GM12878 (cell line): ENCODE results near the gene SLC17A7. TPM values are rescaled to one million over a fixed set of nuclear protein-coding genes. Genes with fewer than 3 reads are reported as not detected.

Experiments used
- ATAC-seq: fragments of 200-7000 bp; cut with Tn5 transposase; 3 replicates; pipeline ENCODE4 v1.9.1; 2020; ENCODE audit warnings: mild to moderate bottlenecking, moderate library complexity
- BruUV-seq: library from RNA; stranded (reverse); fragments of 400-500 nt; replicated peaks from 2 replicates; lab custom pipeline; 2021; lab: Mats Ljungman, UMichigan
- CTCF ChIA-PET: fragments of 300-600 bp; sonication (Branson Sonifier 250); formaldehyde crosslinking; extraction: SDS; loops from one replicate; lab custom pipeline; 2021; ENCODE audit warnings: inconsistent platforms; lab: Yijun Ruan, JAX
- POLR2A ChIA-PET: fragments of 350-600 bp; formaldehyde crosslinking; extraction: SDS; loops from one replicate; lab custom pipeline; 2021; ENCODE audit warnings: inconsistent platforms; lab: Charles Lee
- RAD21 ChIA-PET: fragments of 300-600 bp; sonication (Branson Sonifier 250); formaldehyde crosslinking; loops from one replicate; lab custom pipeline; 2023; ENCODE audit warnings: antibody characterized with exemption; ENCODE audit not compliant: unreplicated experiment; lab: Charles Lee
- SMC1A ChIA-PET: fragments of 300-600 bp; sonication (Branson Sonifier 250); formaldehyde crosslinking; loops from one replicate; lab custom pipeline; 2023; ENCODE audit not compliant: unreplicated experiment, uncharacterized antibody; lab: Charles Lee
- DNase-seq: peaks from one replicate; pipeline ENCODE4 v3.0.0-alpha.2; 2011; ENCODE audit warnings: low read depth, low spot score
- FAIRE-seq: peaks from 3 replicates; lab custom pipeline; 2011; peaks lifted over from hg19 to GRCh38; lab: Jason Lieb, UNC
- H2AFZ ChIP-seq: 2 replicates; pipeline ENCODE4 v1.6.0; 2011; ENCODE audit warnings: low read depth, low read length, control low read depth; ENCODE audit not compliant: control insufficient read depth
- H3K27ac ChIP-seq: 2 replicates; pipeline ENCODE4 v1.5.1; 2011; ENCODE audit warnings: control low read depth; ENCODE audit not compliant: control insufficient read depth, insufficient read depth
- H3K27me3 ChIP-seq, 2 experiments: replicated peaks in 1 of 2; 2 replicates each; pipeline versions ENCODE4 v1.6.0 to v1.6.1; 2011; ENCODE audit warnings: low read length in 1 of 2; ENCODE audit not compliant: control insufficient read depth in 2 of 2, insufficient read depth in 2 of 2
- H3K36me3 ChIP-seq, 2 experiments: 2 replicates each; pipeline ENCODE4 v1.5.1; 2011; ENCODE audit warnings: low read length in 1 of 2; ENCODE audit not compliant: control insufficient read depth in 2 of 2, insufficient read depth in 2 of 2
- H3K4me1 ChIP-seq: 2 replicates; pipeline ENCODE4 v1.6.1; 2011; ENCODE audit warnings: mild to moderate bottlenecking, low read length, moderate library complexity, mixed read lengths; ENCODE audit not compliant: control insufficient read depth, insufficient read depth
- H3K4me2 ChIP-seq: 2 replicates; pipeline ENCODE4 v1.6.0; 2011; ENCODE audit warnings: control low read depth; ENCODE audit not compliant: control insufficient read depth, insufficient read depth
- H3K4me3 ChIP-seq: fragments of 200-600 bp; sonication (generic); 2 replicates; pipeline ENCODE4 v1.5.1; 2016
- H3K79me2 ChIP-seq: 2 replicates; pipeline ENCODE4 v1.6.0; 2011; ENCODE audit warnings: low read length; ENCODE audit not compliant: control insufficient read depth, insufficient read depth
- H3K9ac ChIP-seq: 2 replicates; pipeline ENCODE4 v1.8.0; 2011; ENCODE audit warnings: low read length, control low read depth, mixed read lengths; ENCODE audit not compliant: control insufficient read depth, insufficient read depth
- H3K9me3 ChIP-seq: replicated peaks from 3 replicates; pipeline ENCODE4 v1.5.1; 2011; ENCODE audit warnings: mild to moderate bottlenecking, low read length; ENCODE audit not compliant: control insufficient read depth, insufficient read depth
- H4K20me1 ChIP-seq: 2 replicates; pipeline ENCODE4 v1.6.0; 2011; ENCODE audit not compliant: control insufficient read depth, insufficient read depth
- ATF2 ChIP-seq: IDR thresholded peaks from 2 replicates; pipeline ENCODE4 v1.6.1; 2012; ENCODE audit warnings: low read length, inconsistent platforms
- CBX5 ChIP-seq: sonication (generic); IDR thresholded peaks from 2 replicates; pipeline ENCODE4 v1.6.1; 2016; ENCODE audit warnings: low read depth, moderate library complexity, mild to moderate bottlenecking, inconsistent platforms
- CREM ChIP-seq: IDR thresholded peaks from 2 replicates; pipeline ENCODE4 v1.6.1; 2014; ENCODE audit warnings: antibody characterized with exemption, low read depth
- ESRRA ChIP-seq: IDR thresholded peaks from 2 replicates; pipeline ENCODE4 v1.6.1; 2012; ENCODE audit warnings: mild to moderate bottlenecking, low read length, improper control_type of control experiment
- FOS ChIP-seq: IDR thresholded peaks from 3 replicates; pipeline ENCODE4 v1.6.1; 2011; ENCODE audit warnings: borderline replicate concordance; ENCODE audit not compliant: insufficient read length; ENCODE audit errors: extremely low read depth
- FOXK2 ChIP-seq: fragments of 450-650 bp; IDR thresholded peaks from 2 replicates; pipeline ENCODE4 v1.6.1; 2017; ENCODE audit warnings: mild to moderate bottlenecking, moderate library complexity
- HCFC1 ChIP-seq: fragments of 150-350 bp; IDR thresholded peaks from 2 replicates; pipeline ENCODE4 v1.6.1; 2014; ENCODE audit warnings: low read length
- JUNB ChIP-seq: IDR thresholded peaks from 2 replicates; pipeline ENCODE4 v1.6.1; 2016; ENCODE audit warnings: antibody characterized with exemption, mild to moderate bottlenecking
- KLF5 ChIP-seq: fragments of 450-650 bp; IDR thresholded peaks from 2 replicates; pipeline ENCODE4 v1.6.1; 2014; ENCODE audit warnings: mild to moderate bottlenecking; ENCODE audit not compliant: partially characterized antibody
- MAX ChIP-seq: IDR thresholded peaks from 2 replicates; pipeline ENCODE4 v1.6.1; 2012; ENCODE audit warnings: low read depth, low read length, improper control_type of control experiment
- MTA3 ChIP-seq: IDR thresholded peaks from 2 replicates; pipeline ENCODE4 v1.6.1; 2012; ENCODE audit warnings: low read length, inconsistent platforms, borderline replicate concordance
- NRF1 ChIP-seq: conservative IDR thresholded peaks from 2 replicates; pipeline ENCODE4 v1.6.1; 2011; ENCODE audit warnings: mild to moderate bottlenecking, low read depth, low read length, improper control_type of control experiment
- RELA ChIP-seq: fragments of 450-650 bp; IDR thresholded peaks from 2 replicates; pipeline ENCODE4 v1.8.0; 2014; ENCODE audit warnings: borderline replicate concordance; ENCODE audit not compliant: partially characterized antibody
- SIX5 ChIP-seq: IDR thresholded peaks from 2 replicates; pipeline ENCODE4 v1.6.1; 2011; ENCODE audit warnings: mild to moderate bottlenecking, low read depth, low read length, moderate library complexity; ENCODE audit not compliant: severe bottlenecking
- STAT3 ChIP-seq: IDR thresholded peaks from 2 replicates; pipeline ENCODE4 v1.6.1; 2011; ENCODE audit warnings: low read depth, low read length, improper control_type of control experiment
- YY1 ChIP-seq: IDR thresholded peaks from 2 replicates; pipeline ENCODE4 v1.6.1; 2011; ENCODE audit warnings: low read depth, mild to moderate bottlenecking, low read length
- ZNF207 ChIP-seq: fragments of 450-650 bp; IDR thresholded peaks from 2 replicates; pipeline ENCODE4 v1.6.1; 2014; ENCODE audit warnings: antibody characterized with exemption, mild to moderate bottlenecking, borderline replicate concordance
- ZNF384 ChIP-seq: IDR thresholded peaks from 2 replicates; pipeline ENCODE4 v1.6.1; 2012; ENCODE audit warnings: low read depth, mild to moderate bottlenecking, low read length, improper control_type of control experiment, borderline replicate concordance
- WGBS: methylation state at CpG from one replicate; pipeline ENCODE4 v1.1.6; 2016; ENCODE audit warnings: low lambda C conversion rate; ENCODE audit not compliant: insufficient replicate concordance, insufficient coverage; ENCODE audit errors: missing lambda C conversion rate; 5-methylcytosine and 5-hydroxymethylcytosine counted together
- in situ Hi-C: fragments of 300-500 bp; cut with MboI; formaldehyde crosslinking; loops from 9 replicates; pipeline ENCODE4 v1.14.3; 2018; ENCODE audit warnings: mixed read lengths
- intact Hi-C: fragments of 100-400 bp; cut with micrococcal nuclease; formaldehyde crosslinking; loops from one replicate; pipeline ENCODE4 v1.14.2; 2022; ENCODE audit not compliant: unreplicated experiment
- polyA plus RNA-seq, 11 experiments: library from polyadenylated mRNA; depleted of rRNA in 4 of 11; unstranded in 6 of 11; stranded (reverse) in 5 of 11; fragments of >200 nt; fragmentation: Nextera tagmentation in 4 of 11; fragmentation: Illumina TruSeq in 1 of 11; extraction: Ambion mirVana in 4 of 11; extraction: Trizol in 1 of 11; gene quantifications; 1 replicate in 1 of 11; 2 replicates in 10 of 11; pipeline versions ENCODE4 v1.2.1 to v1.2.3, GENCODE V29; 2011 to 2016; ENCODE audit warnings: inconsistent platforms in 2 of 11, missing spikeins in 2 of 11, low read depth in 1 of 11
- total RNA-seq, 4 experiments: library from RNA; depleted of rRNA in 3 of 4; stranded (reverse); fragments of >200 nt in 3 of 4; fragmentation: Illumina TruSeq in 1 of 4; extraction: Trizol in 1 of 4; gene quantifications; 2 replicates each; pipeline versions ENCODE4 v1.2.1 to v1.2.3, GENCODE V29; 2013 to 2021
- TF ChIP-seq, protein P1 (sequence below): IDR thresholded peaks from 2 replicates; pipeline ENCODE4 v1.6.1; 2012; ENCODE audit warnings: mild to moderate bottlenecking, low read depth, low read length
- TF ChIP-seq, protein P2 (sequence below): IDR thresholded peaks from 2 replicates; pipeline ENCODE4 v1.6.1; 2011; ENCODE audit warnings: borderline replicate concordance, low read depth, mild to moderate bottlenecking, moderate library complexity, low read length; ENCODE audit not compliant: insufficient read depth, poor library complexity, severe bottlenecking

Gene SLC17A7
- total and polyA plus RNA-seq, 10 of the 15 experiments (the other 5 are each of a cell fraction or from before 2014, with no cell fraction given), result 0.03 to 0.24 (median 0.06) TPM; not detected in 6

DNA sequence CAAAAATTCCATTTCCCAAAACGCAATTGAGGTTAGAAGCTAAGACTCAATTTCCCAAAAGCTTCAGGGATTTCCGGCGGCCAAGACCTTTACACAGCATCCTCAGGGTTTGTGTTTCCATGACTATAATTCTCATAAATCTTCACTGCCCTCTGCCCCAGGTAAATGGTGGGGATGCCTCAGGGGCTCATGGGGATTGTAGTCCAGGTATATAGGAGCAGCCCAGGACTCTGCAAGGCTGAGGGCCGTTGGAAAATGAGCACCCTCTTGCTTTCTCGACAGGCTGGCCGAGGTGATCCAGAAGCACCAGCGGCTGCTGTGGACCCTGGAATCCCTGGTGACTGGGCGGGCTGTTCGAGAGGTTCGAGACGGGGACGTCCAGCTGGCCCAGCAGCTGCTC lies 18.1 kb upstream of the SLC17A7 start:
- Histone ChIP-seq H3K27ac (no peak overlapping the region), H3K4me1 (peaks cover 22% of the 10 kb centered on the region), H3K4me2 (no peak overlapping the region), H3K9me3 (no peaks in the 10 kb centered on the region), H4K20me1 (no peaks in the 10 kb centered on the region), H3K9ac (no peak overlapping the region), H3K4me3 (no peak overlapping the region), H2AFZ (no peak overlapping the region), H3K27me3 (no peaks in the 10 kb centered on the region), H3K79me2 (peaks cover 5% of the 10 kb centered on the region), H3K36me3 (peaks cover 0 to 5% of the 10 kb centered on the region in 2 experiments)
- 92% methylated on average over 12 of the region's 12 CpGs for WGBS
- ATAC-seq, result 0 out of 3 replicates have a peak, but pooled peaks have one; percentile 28
- no peak for DNase-seq
- FAIRE-seq, result no peak
- BruUV-seq, result no TSS peak
- SMC1A ChIA-PET, result interaction anchor here (9.0 kb wide), 1 partner anchor 10 kb away, joined by 53 read pairs; no protein-coding TSS in a partner anchor
- POLR2A ChIA-PET, result interaction anchor here (0.6 to 2.7 kb wide), 3 partner anchors 11 to 408 kb away, joined by 3 to 15 read pairs (median 4); partner anchors contain the start of gene PNKP
- in situ Hi-C loops (no loop called here), intact Hi-C loops (no loop called here)
- RAD21 ChIA-PET, result no interaction called here
- CTCF ChIA-PET, result interaction anchor here (1.4 to 4.9 kb wide), 3 partner anchors 10 to 111 kb away, joined by 4 to 31 read pairs (median 20); partner anchors contain the start of gene FLT3LG
- no peak for TF ChIP-seq ESRRA
- TF ChIP-seq, protein P1, sequence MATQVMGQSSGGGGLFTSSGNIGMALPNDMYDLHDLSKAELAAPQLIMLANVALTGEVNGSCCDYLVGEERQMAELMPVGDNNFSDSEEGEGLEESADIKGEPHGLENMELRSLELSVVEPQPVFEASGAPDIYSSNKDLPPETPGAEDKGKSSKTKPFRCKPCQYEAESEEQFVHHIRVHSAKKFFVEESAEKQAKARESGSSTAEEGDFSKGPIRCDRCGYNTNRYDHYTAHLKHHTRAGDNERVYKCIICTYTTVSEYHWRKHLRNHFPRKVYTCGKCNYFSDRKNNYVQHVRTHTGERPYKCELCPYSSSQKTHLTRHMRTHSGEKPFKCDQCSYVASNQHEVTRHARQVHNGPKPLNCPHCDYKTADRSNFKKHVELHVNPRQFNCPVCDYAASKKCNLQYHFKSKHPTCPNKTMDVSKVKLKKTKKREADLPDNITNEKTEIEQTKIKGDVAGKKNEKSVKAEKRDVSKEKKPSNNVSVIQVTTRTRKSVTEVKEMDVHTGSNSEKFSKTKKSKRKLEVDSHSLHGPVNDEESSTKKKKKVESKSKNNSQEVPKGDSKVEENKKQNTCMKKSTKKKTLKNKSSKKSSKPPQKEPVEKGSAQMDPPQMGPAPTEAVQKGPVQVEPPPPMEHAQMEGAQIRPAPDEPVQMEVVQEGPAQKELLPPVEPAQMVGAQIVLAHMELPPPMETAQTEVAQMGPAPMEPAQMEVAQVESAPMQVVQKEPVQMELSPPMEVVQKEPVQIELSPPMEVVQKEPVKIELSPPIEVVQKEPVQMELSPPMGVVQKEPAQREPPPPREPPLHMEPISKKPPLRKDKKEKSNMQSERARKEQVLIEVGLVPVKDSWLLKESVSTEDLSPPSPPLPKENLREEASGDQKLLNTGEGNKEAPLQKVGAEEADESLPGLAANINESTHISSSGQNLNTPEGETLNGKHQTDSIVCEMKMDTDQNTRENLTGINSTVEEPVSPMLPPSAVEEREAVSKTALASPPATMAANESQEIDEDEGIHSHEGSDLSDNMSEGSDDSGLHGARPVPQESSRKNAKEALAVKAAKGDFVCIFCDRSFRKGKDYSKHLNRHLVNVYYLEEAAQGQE, result no peak
- peak; percentile 51; the same call in 1 of the 2 replicates for TF ChIP-seq YY1
- no peak for TF ChIP-seq ZNF384
- TF ChIP-seq FOS, result no peak
- no peak for TF ChIP-seq FOXK2
- no peak for TF ChIP-seq RELA
- no peak for TF ChIP-seq NRF1
- no peak for TF ChIP-seq CREM
- TF ChIP-seq KLF5, result no peak
- TF ChIP-seq MTA3, result no peak
- no peak for TF ChIP-seq ATF2
- peak; percentile 42; the same call in 1 of the 2 replicates for TF ChIP-seq HCFC1
- no peak for TF ChIP-seq STAT3
- TF ChIP-seq MAX, result no peak
- no peak for TF ChIP-seq CBX5
- peak; percentile 40 for TF ChIP-seq SIX5
- TF ChIP-seq ZNF207, result no peak
- TF ChIP-seq, protein P2, sequence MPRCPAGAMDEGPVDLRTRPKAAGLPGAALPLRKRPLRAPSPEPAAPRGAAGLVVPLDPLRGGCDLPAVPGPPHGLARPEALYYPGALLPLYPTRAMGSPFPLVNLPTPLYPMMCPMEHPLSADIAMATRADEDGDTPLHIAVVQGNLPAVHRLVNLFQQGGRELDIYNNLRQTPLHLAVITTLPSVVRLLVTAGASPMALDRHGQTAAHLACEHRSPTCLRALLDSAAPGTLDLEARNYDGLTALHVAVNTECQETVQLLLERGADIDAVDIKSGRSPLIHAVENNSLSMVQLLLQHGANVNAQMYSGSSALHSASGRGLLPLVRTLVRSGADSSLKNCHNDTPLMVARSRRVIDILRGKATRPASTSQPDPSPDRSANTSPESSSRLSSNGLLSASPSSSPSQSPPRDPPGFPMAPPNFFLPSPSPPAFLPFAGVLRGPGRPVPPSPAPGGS, result no peak
- no peak for TF ChIP-seq JUNB
